HepG2 (cell line): ENCODE results near the gene IBA57. TPM values are rescaled to one million over a fixed set of nuclear protein-coding genes. Genes with fewer than 3 reads are reported as not detected.

Experiments used
- ATAC-seq: fragments of 200-7000 bp; cut with Tn5 transposase; 3 replicates; pipeline ENCODE4 v1.9.1; 2020; ENCODE audit warnings: mild to moderate bottlenecking, moderate library complexity
- BruUV-seq: library from RNA; stranded (reverse); fragments of 400-500 nt; replicated peaks from 2 replicates; lab custom pipeline; 2021; lab: Mats Ljungman, UMichigan
- CTCF ChIA-PET: fragments of 300-600 bp; formaldehyde crosslinking; extraction: SDS; loops from one replicate; lab custom pipeline; 2021; ENCODE audit warnings: low total read pairs, inconsistent platforms, low intra/inter-chr PET ratio; lab: Yijun Ruan, JAX
- POLR2A ChIA-PET: fragments of 350-600 bp; sonication (Branson Sonifier 250); formaldehyde crosslinking; loops from one replicate; lab custom pipeline; 2020; ENCODE audit warnings: antibody characterized with exemption, inconsistent platforms; lab: Yijun Ruan, JAX
- DNase-seq: peaks from one replicate; pipeline ENCODE4 v3.0.0-alpha.2; 2015; ENCODE audit warnings: low spot score
- FAIRE-seq: peaks from 3 replicates; lab custom pipeline; 2011; peaks lifted over from hg19 to GRCh38; lab: Jason Lieb, UNC
- H2AFZ ChIP-seq: one replicate; pipeline ENCODE4 v1.6.1; 2011; ENCODE audit warnings: low read length, inconsistent platforms
- H3K27ac ChIP-seq: fragments of 300-600 bp; 3 replicates; pipeline ENCODE4 v1.8.0; 2011; ENCODE audit warnings: mixed run types, mild to moderate bottlenecking, mixed read lengths, low read length, inconsistent platforms; ENCODE audit not compliant: insufficient read depth; ENCODE audit errors: extremely low read length
- H3K27me3 ChIP-seq, 2 experiments: fragments of 200-600 bp in 1 of 2; 2 replicates in 1 of 2; 3 replicates in 1 of 2; pipeline versions ENCODE4 v1.6.0 to v1.8.0; 2011; ENCODE audit warnings: low read length in 2 of 2, mild to moderate bottlenecking in 2 of 2, moderate library complexity in 2 of 2, inconsistent platforms in 1 of 2; ENCODE audit not compliant: insufficient read depth in 2 of 2, control insufficient read depth in 1 of 2
- H3K36me3 ChIP-seq, 2 experiments: fragments of 200-600 bp in 1 of 2; replicated peaks in 1 of 2; 2 replicates in 1 of 2; 3 replicates in 1 of 2; pipeline versions ENCODE4 v1.5.1 to v1.8.0; 2011; ENCODE audit warnings: low read length in 2 of 2, inconsistent platforms in 1 of 2; ENCODE audit not compliant: insufficient read depth in 2 of 2, control insufficient read depth in 1 of 2
- H3K4me1 ChIP-seq: 2 replicates; pipeline ENCODE4 v1.5.1; 2012; ENCODE audit warnings: low read length, inconsistent platforms; ENCODE audit not compliant: insufficient read depth
- H3K4me2 ChIP-seq: 2 replicates; pipeline ENCODE4 v1.6.0; 2011; ENCODE audit warnings: low read depth, low read length, inconsistent platforms
- H3K4me3 ChIP-seq, 3 experiments: fragments of 200-600 bp in 1 of 3; sonication (generic), shearing (Covaris generic) in 1 of 3; replicated peaks in 1 of 3; 2 replicates each; pipeline ENCODE4 v1.5.1; 2011 to 2016; ENCODE audit warnings: low read length in 3 of 3, inconsistent platforms in 2 of 3, low read depth in 2 of 3, mild to moderate bottlenecking in 2 of 3, control low read depth in 1 of 3, mixed read lengths in 1 of 3; ENCODE audit not compliant: insufficient read depth in 1 of 3
- H3K79me2 ChIP-seq: one replicate; pipeline ENCODE4 v1.6.1; 2011; ENCODE audit warnings: low read length, inconsistent platforms; ENCODE audit not compliant: insufficient read depth
- H3K9ac ChIP-seq: 2 replicates; pipeline ENCODE4 v1.6.0; 2011; ENCODE audit warnings: mild to moderate bottlenecking, low read depth, low read length, inconsistent platforms; ENCODE audit not compliant: insufficient read depth
- H3K9me3 ChIP-seq: 2 replicates; pipeline ENCODE4 v1.5.1; 2012; ENCODE audit warnings: mild to moderate bottlenecking, low read length
- H4K20me1 ChIP-seq: 2 replicates; pipeline ENCODE4 v1.6.0; 2011; ENCODE audit warnings: inconsistent platforms, mild to moderate bottlenecking, low read length, moderate library complexity; ENCODE audit not compliant: insufficient read depth
- HIC2 ChIP-seq: sonication (generic); formaldehyde crosslinking; IDR thresholded peaks from 2 replicates; pipeline ENCODE4 v1.9.0; 2022; ENCODE audit warnings: low read depth, missing genetic modification reagents
- HNRNPL ChIP-seq: fragments of 200-400 bp; formaldehyde crosslinking; IDR thresholded peaks from 2 replicates; pipeline ENCODE4 v1.6.1; 2017; ENCODE audit warnings: mild to moderate bottlenecking, low read depth, low read length
- MYC ChIP-seq: sonication (generic); formaldehyde crosslinking; IDR thresholded peaks from 2 replicates; pipeline ENCODE4 v1.9.0; 2021; ENCODE audit warnings: missing genetic modification reagents, borderline replicate concordance
- ZBTB39 ChIP-seq: sonication (generic); formaldehyde crosslinking; IDR thresholded peaks from 2 replicates; pipeline ENCODE4 v1.5.0; 2020; ENCODE audit warnings: missing genetic modification reagents
- ZFP37 ChIP-seq: sonication (generic); formaldehyde crosslinking; IDR thresholded peaks from 2 replicates; pipeline ENCODE4 v1.4.0; 2020; ENCODE audit warnings: missing genetic modification reagents, borderline replicate concordance
- ZNF549 ChIP-seq: sonication (generic); formaldehyde crosslinking; IDR thresholded peaks from 2 replicates; pipeline ENCODE4 v1.5.0; 2020; ENCODE audit warnings: missing genetic modification reagents
- ZNF740 ChIP-seq: sonication (generic); formaldehyde crosslinking; IDR thresholded peaks from 2 replicates; pipeline ENCODE4 v1.4.0; 2020; ENCODE audit warnings: missing genetic modification reagents
- ZNF883 ChIP-seq: sonication (generic); formaldehyde crosslinking; IDR thresholded peaks from 2 replicates; pipeline ENCODE4 v1.5.1; 2020; ENCODE audit warnings: mild to moderate bottlenecking, missing genetic modification reagents; ENCODE audit errors: not compliant biosample characterization
- WGBS: methylation state at CpG from one replicate; pipeline ENCODE4 v1.1.6; 2017; ENCODE audit warnings: low lambda C conversion rate; 5-methylcytosine and 5-hydroxymethylcytosine counted together
- in situ Hi-C: cut with HindIII; loops from 2 replicates; pipeline ENCODE4 v1.10.0; 2017; ENCODE audit warnings: low pct_unique_long_range_greater_than_20kb; ENCODE audit not compliant: extremely low pct_ligation_motif_present
- intact Hi-C: fragments of 100-400 bp; cut with micrococcal nuclease; formaldehyde crosslinking; loops from one replicate; pipeline ENCODE4 v1.10.0; 2022; ENCODE audit not compliant: unreplicated experiment
- polyA plus RNA-seq, 8 experiments: library from polyadenylated mRNA; depleted of rRNA in 3 of 8; stranded (reverse) in 7 of 8; unstranded in 1 of 8; fragments of >200 nt; fragmentation: Illumina TruSeq in 4 of 8; extraction: Trizol in 4 of 8; gene quantifications; 2 replicates each; pipeline versions ENCODE4 v1.2.1 to v1.2.3, GENCODE V29; 2011 to 2016; ENCODE audit warnings: low read depth in 4 of 8, missing spikeins in 1 of 8, mixed read lengths in 1 of 8; ENCODE audit not compliant: insufficient read depth in 1 of 8
- total RNA-seq, 5 experiments: library from RNA; depleted of rRNA; stranded (reverse); fragments of >200 nt; fragmentation: Illumina TruSeq; extraction: Trizol; gene quantifications; 2 replicates each; pipeline ENCODE4 v1.2.3, GENCODE V29; 2016; ENCODE audit warnings: low read depth in 1 of 5

The IBA57 gene
- total and polyA plus RNA-seq, 2 of the 13 experiments (the other 11 are each of a cell fraction or from before 2014, with no cell fraction given): 2.3 to 10.2 TPM

GRCh38 chr1:228151180-228151925 lies 14.3 kb upstream of the IBA57 start:
- Histone ChIP-seq H4K20me1 (no peaks in the 10 kb centered on the region), H3K36me3 (peaks cover 0 to 6% of the 10 kb centered on the region in 2 experiments; a peak in 1 of 5 replicates), H3K9ac (peak overlapping the region; percentile 77), H3K9me3 (no peaks in the 10 kb centered on the region), H2AFZ (no peak overlapping the region), H3K27ac (peak overlapping the region; percentile 73), H3K4me2 (peak overlapping the region; percentile 96), H3K4me3 (peak overlapping the region; percentile 54 to 78 (median 63); a peak in 5 of 6 replicates), H3K79me2 (peaks cover 8% of the 10 kb centered on the region), H3K27me3 (no peaks in the 10 kb centered on the region), H3K4me1 (peaks cover 34% of the 10 kb centered on the region)
- CTCF ChIA-PET: no interaction called here
- in situ Hi-C loops: no loop called here
- BruUV-seq: no TSS peak
- 52% methylated on average over 6 of the region's 12 CpGs for whole genome bisulfite sequencing
- ATAC-seq: peak; percentile 2; the same call in 2 of the 3 replicates
- POLR2A ChIA-PET: interaction anchor here (1.0 to 7.9 kb wide), 5 partner anchors 9 to 41 kb away, joined by 3 to 72 read pairs (median 11); partner anchors contain the start of genes GUK1 and IBA57
- TF ChIP-seq HNRNPL (0 out of 2 replicates have a peak, but pooled peaks have one; percentile 58), HIC2 (peak; percentile 28; the same call in 1 of the 2 replicates), ZNF740 (CRISPR knock-in tag) (peak; percentile 52; the same call in 1 of the 2 replicates), MYC (0 out of 2 replicates have a peak, but pooled peaks have one; percentile 25), ZNF549 (no peak), ZNF883 (peak; percentile 17), ZBTB39 (CRISPR knock-in tag) (0 out of 2 replicates have a peak, but pooled peaks have one; percentile 27), ZFP37 (CRISPR knock-in tag) (no peak)
- no peak for DNase-seq
- intact Hi-C loops: no loop called here
- FAIRE-seq: no peak
